ENCODE measurements around the gene IFNAR1.

DNA sequence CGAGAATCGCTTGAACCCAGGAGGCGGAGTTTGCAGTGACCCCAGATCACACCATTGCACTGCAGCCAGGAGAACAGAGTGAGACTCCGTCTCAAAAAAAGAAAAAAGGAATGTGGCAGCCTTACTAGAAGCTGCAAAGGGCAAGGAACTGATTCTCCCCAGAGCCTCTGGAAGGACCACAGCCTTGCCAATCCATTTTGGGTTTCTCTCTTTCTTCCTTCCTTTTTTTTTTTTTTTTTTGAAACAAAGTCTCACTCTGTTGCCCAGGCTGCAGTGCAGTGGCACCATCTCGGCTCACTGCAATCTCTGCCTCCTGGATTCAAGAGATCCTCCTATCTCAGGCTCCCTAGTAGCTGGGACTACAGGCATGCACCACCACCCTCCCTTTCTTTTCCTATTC is 68.6 kb downstream of the IFNAR1 start:
- no peak for TF ChIP-seq ZFP30 (CRISPR knock-in tag; IDR thresholded peaks at IDR 0.05)
- no peak for TF ChIP-seq ZFP3 (CRISPR knock-in tag; IDR thresholded peaks at IDR 0.05)
- TF ChIP-seq, protein P1, sequence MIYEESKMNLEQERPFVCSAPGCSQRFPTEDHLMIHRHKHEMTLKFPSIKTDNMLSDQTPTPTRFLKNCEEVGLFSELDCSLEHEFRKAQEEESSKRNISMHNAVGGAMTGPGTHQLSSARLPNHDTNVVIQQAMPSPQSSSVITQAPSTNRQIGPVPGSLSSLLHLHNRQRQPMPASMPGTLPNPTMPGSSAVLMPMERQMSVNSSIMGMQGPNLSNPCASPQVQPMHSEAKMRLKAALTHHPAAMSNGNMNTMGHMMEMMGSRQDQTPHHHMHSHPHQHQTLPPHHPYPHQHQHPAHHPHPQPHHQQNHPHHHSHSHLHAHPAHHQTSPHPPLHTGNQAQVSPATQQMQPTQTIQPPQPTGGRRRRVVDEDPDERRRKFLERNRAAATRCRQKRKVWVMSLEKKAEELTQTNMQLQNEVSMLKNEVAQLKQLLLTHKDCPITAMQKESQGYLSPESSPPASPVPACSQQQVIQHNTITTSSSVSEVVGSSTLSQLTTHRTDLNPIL (CRISPR knock-in tag; IDR thresholded peaks at IDR 0.05; ENCODE audit: low read depth), result no peak
- TF ChIP-seq, protein P2, sequence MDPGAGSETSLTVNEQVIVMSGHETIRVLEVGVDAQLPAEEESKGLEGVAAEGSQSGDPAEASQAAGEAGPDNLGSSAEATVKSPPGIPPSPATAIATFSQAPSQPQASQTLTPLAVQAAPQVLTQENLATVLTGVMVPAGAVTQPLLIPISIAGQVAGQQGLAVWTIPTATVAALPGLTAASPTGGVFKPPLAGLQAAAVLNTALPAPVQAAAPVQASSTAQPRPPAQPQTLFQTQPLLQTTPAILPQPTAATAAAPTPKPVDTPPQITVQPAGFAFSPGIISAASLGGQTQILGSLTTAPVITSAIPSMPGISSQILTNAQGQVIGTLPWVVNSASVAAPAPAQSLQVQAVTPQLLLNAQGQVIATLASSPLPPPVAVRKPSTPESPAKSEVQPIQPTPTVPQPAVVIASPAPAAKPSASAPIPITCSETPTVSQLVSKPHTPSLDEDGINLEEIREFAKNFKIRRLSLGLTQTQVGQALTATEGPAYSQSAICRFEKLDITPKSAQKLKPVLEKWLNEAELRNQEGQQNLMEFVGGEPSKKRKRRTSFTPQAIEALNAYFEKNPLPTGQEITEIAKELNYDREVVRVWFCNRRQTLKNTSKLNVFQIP (CRISPR knock-in tag; IDR thresholded peaks at IDR 0.05; ENCODE audit: borderline replicate concordance, low read depth), result no peak
- TF ChIP-seq, protein P3, sequence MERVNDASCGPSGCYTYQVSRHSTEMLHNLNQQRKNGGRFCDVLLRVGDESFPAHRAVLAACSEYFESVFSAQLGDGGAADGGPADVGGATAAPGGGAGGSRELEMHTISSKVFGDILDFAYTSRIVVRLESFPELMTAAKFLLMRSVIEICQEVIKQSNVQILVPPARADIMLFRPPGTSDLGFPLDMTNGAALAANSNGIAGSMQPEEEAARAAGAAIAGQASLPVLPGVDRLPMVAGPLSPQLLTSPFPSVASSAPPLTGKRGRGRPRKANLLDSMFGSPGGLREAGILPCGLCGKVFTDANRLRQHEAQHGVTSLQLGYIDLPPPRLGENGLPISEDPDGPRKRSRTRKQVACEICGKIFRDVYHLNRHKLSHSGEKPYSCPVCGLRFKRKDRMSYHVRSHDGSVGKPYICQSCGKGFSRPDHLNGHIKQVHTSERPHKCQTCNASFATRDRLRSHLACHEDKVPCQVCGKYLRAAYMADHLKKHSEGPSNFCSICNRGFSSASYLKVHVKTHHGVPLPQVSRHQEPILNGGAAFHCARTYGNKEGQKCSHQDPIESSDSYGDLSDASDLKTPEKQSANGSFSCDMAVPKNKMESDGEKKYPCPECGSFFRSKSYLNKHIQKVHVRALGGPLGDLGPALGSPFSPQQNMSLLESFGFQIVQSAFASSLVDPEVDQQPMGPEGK (CRISPR knock-in tag; IDR thresholded peaks at IDR 0.05; ENCODE audit: borderline replicate concordance), result no peak

Measured in SK-N-SH treated with all-trans-retinoic acid at 6 μM for 48 hours (cell line).